GM12878 (cell line): ENCODE data around the gene ENG. TPM values are rescaled to one million over a fixed set of nuclear protein-coding genes. Genes with fewer than 3 reads are reported as not detected.

Source experiments
- ATAC-seq: fragments of 200-7000 bp; cut with Tn5 transposase; 3 replicates; pipeline ENCODE4 v1.9.1; 2020; ENCODE audit warnings: mild to moderate bottlenecking, moderate library complexity
- BruUV-seq: library from RNA; stranded (reverse); fragments of 400-500 nt; replicated peaks from 2 replicates; lab custom pipeline; 2021; lab: Mats Ljungman, UMichigan
- CTCF ChIA-PET: fragments of 300-600 bp; sonication (Branson Sonifier 250); formaldehyde crosslinking; extraction: SDS; loops from one replicate; lab custom pipeline; 2021; ENCODE audit warnings: inconsistent platforms; lab: Yijun Ruan, JAX
- POLR2A ChIA-PET: fragments of 350-600 bp; formaldehyde crosslinking; extraction: SDS; loops from one replicate; lab custom pipeline; 2021; ENCODE audit warnings: inconsistent platforms; lab: Charles Lee
- RAD21 ChIA-PET: fragments of 300-600 bp; sonication (Branson Sonifier 250); formaldehyde crosslinking; loops from one replicate; lab custom pipeline; 2023; ENCODE audit warnings: antibody characterized with exemption; ENCODE audit not compliant: unreplicated experiment; lab: Charles Lee
- SMC1A ChIA-PET: fragments of 300-600 bp; sonication (Branson Sonifier 250); formaldehyde crosslinking; loops from one replicate; lab custom pipeline; 2023; ENCODE audit not compliant: unreplicated experiment, uncharacterized antibody; lab: Charles Lee
- DNase-seq: peaks from one replicate; pipeline ENCODE4 v3.0.0-alpha.2; 2011; ENCODE audit warnings: low read depth, low spot score
- FAIRE-seq: peaks from 3 replicates; lab custom pipeline; 2011; peaks lifted over from hg19 to GRCh38; lab: Jason Lieb, UNC
- H2AFZ ChIP-seq: 2 replicates; pipeline ENCODE4 v1.6.0; 2011; ENCODE audit warnings: low read depth, low read length, control low read depth; ENCODE audit not compliant: control insufficient read depth
- H3K27ac ChIP-seq: 2 replicates; pipeline ENCODE4 v1.5.1; 2011; ENCODE audit warnings: control low read depth; ENCODE audit not compliant: control insufficient read depth, insufficient read depth
- H3K27me3 ChIP-seq, 2 experiments: replicated peaks in 1 of 2; 2 replicates each; pipeline versions ENCODE4 v1.6.0 to v1.6.1; 2011; ENCODE audit warnings: low read length in 1 of 2; ENCODE audit not compliant: control insufficient read depth in 2 of 2, insufficient read depth in 2 of 2
- H3K36me3 ChIP-seq, 2 experiments: 2 replicates each; pipeline ENCODE4 v1.5.1; 2011; ENCODE audit warnings: low read length in 1 of 2; ENCODE audit not compliant: control insufficient read depth in 2 of 2, insufficient read depth in 2 of 2
- H3K4me1 ChIP-seq: 2 replicates; pipeline ENCODE4 v1.6.1; 2011; ENCODE audit warnings: mild to moderate bottlenecking, low read length, moderate library complexity, mixed read lengths; ENCODE audit not compliant: control insufficient read depth, insufficient read depth
- H3K4me2 ChIP-seq: 2 replicates; pipeline ENCODE4 v1.6.0; 2011; ENCODE audit warnings: control low read depth; ENCODE audit not compliant: control insufficient read depth, insufficient read depth
- H3K4me3 ChIP-seq: fragments of 200-600 bp; sonication (generic); 2 replicates; pipeline ENCODE4 v1.5.1; 2016
- H3K79me2 ChIP-seq: 2 replicates; pipeline ENCODE4 v1.6.0; 2011; ENCODE audit warnings: low read length; ENCODE audit not compliant: control insufficient read depth, insufficient read depth
- H3K9ac ChIP-seq: 2 replicates; pipeline ENCODE4 v1.8.0; 2011; ENCODE audit warnings: low read length, control low read depth, mixed read lengths; ENCODE audit not compliant: control insufficient read depth, insufficient read depth
- H3K9me3 ChIP-seq: replicated peaks from 3 replicates; pipeline ENCODE4 v1.5.1; 2011; ENCODE audit warnings: mild to moderate bottlenecking, low read length; ENCODE audit not compliant: control insufficient read depth, insufficient read depth
- H4K20me1 ChIP-seq: 2 replicates; pipeline ENCODE4 v1.6.0; 2011; ENCODE audit not compliant: control insufficient read depth, insufficient read depth
- GABPA ChIP-seq: IDR thresholded peaks from 2 replicates; pipeline ENCODE4 v1.6.1; 2014; ENCODE audit warnings: antibody characterized with exemption, low read depth, mild to moderate bottlenecking, inconsistent platforms
- MTA2 ChIP-seq: fragments of 450-650 bp; IDR thresholded peaks from 2 replicates; pipeline ENCODE4 v1.6.1; 2016; ENCODE audit warnings: low read depth, mild to moderate bottlenecking, moderate library complexity
- PRDM15 ChIP-seq: fragments of 450-650 bp; formaldehyde crosslinking; IDR thresholded peaks from 2 replicates; pipeline ENCODE4 v1.4.0; 2020; ENCODE audit warnings: mild to moderate bottlenecking, moderate library complexity
- RAD21 ChIP-seq: IDR thresholded peaks from 2 replicates; pipeline ENCODE4 v1.6.1; 2011; ENCODE audit warnings: mild to moderate bottlenecking, low read depth, low read length, moderate library complexity; ENCODE audit not compliant: insufficient read depth
- WGBS: methylation state at CpG from one replicate; pipeline ENCODE4 v1.1.6; 2016; ENCODE audit warnings: low lambda C conversion rate; ENCODE audit not compliant: insufficient replicate concordance, insufficient coverage; ENCODE audit errors: missing lambda C conversion rate; 5-methylcytosine and 5-hydroxymethylcytosine counted together
- in situ Hi-C: fragments of 300-500 bp; cut with MboI; formaldehyde crosslinking; loops from 9 replicates; pipeline ENCODE4 v1.14.3; 2018; ENCODE audit warnings: mixed read lengths
- intact Hi-C: fragments of 100-400 bp; cut with micrococcal nuclease; formaldehyde crosslinking; loops from one replicate; pipeline ENCODE4 v1.14.2; 2022; ENCODE audit not compliant: unreplicated experiment
- polyA plus RNA-seq, 11 experiments: library from polyadenylated mRNA; depleted of rRNA in 4 of 11; unstranded in 6 of 11; stranded (reverse) in 5 of 11; fragments of >200 nt; fragmentation: Nextera tagmentation in 4 of 11; fragmentation: Illumina TruSeq in 1 of 11; extraction: Ambion mirVana in 4 of 11; extraction: Trizol in 1 of 11; gene quantifications; 1 replicate in 1 of 11; 2 replicates in 10 of 11; pipeline versions ENCODE4 v1.2.1 to v1.2.3, GENCODE V29; 2011 to 2016; ENCODE audit warnings: inconsistent platforms in 2 of 11, missing spikeins in 2 of 11, low read depth in 1 of 11
- total RNA-seq, 4 experiments: library from RNA; depleted of rRNA in 3 of 4; stranded (reverse); fragments of >200 nt in 3 of 4; fragmentation: Illumina TruSeq in 1 of 4; extraction: Trizol in 1 of 4; gene quantifications; 2 replicates each; pipeline versions ENCODE4 v1.2.1 to v1.2.3, GENCODE V29; 2013 to 2021
- TF ChIP-seq, protein P1 (sequence below): fragments of 450-650 bp; IDR thresholded peaks from 2 replicates; pipeline ENCODE4 v1.6.1; 2017; ENCODE audit warnings: mild to moderate bottlenecking

ENG gene
- total and polyA plus RNA-seq, 10 of the 15 experiments (the other 5 are each of a cell fraction or from before 2014, with no cell fraction given): 0.14 to 10.1 (median 2.0) TPM

DNA sequence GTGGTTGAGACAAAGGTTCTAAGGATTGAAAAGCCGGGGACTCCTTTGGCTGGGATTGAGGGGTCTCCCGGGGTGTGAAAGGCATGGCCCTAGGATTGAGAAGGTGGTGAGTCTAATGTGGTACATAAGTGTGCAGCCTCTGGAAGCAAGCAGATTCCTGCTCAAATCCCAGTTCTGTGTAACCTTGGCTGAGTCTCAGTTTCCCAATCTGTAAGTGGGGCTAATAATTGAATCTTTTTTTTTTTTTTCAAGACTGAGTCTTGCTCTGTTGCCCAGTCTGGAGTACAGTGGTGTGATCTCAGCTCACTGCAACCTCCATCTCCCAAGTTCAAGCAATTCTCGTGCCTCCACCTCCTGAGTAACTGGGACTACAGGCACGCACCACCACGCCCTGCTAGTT lies 81.9 kb downstream of the ENG start:
- in situ Hi-C loops: no loop called here
- ChIA-PET POLR2A (interaction anchor here (0.6 kb wide), 2 partner anchors 31 to 176 kb away, joined by 3 to 6 read pairs; no protein-coding TSS in a partner anchor), CTCF (interaction anchor here (1.2 to 9.2 kb wide), 3 partner anchors 11 to 38 kb away, joined by 3 to 75 read pairs (median 19); partner anchors contain the start of genes CDK9 and TOR2A), SMC1A (no interaction called here), RAD21 (interaction anchor here (1.0 to 7.6 kb wide), 3 partner anchors 11 to 38 kb away, joined by 4 to 61 read pairs (median 23); partner anchors contain the start of genes CDK9 and TOR2A)
- TF ChIP-seq PRDM15 (no peak), RAD21 (no peak), GABPA (no peak), MTA2 (no peak)
- TF ChIP-seq, protein P1, sequence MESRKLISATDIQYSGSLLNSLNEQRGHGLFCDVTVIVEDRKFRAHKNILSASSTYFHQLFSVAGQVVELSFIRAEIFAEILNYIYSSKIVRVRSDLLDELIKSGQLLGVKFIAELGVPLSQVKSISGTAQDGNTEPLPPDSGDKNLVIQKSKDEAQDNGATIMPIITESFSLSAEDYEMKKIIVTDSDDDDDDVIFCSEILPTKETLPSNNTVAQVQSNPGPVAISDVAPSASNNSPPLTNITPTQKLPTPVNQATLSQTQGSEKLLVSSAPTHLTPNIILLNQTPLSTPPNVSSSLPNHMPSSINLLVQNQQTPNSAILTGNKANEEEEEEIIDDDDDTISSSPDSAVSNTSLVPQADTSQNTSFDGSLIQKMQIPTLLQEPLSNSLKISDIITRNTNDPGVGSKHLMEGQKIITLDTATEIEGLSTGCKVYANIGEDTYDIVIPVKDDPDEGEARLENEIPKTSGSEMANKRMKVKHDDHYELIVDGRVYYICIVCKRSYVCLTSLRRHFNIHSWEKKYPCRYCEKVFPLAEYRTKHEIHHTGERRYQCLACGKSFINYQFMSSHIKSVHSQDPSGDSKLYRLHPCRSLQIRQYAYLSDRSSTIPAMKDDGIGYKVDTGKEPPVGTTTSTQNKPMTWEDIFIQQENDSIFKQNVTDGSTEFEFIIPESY: no peak
- H4K20me1 ChIP-seq: peaks cover 3% of the 10 kb centered on the region; the same call in 1 of the 2 replicates
- FAIRE-seq: no peak
- no peak overlapping the region for H2AFZ ChIP-seq
- DNase-seq: no peak
- peaks cover 0 to 18% of the 10 kb centered on the region in 2 experiments; a peak in 2 of 4 replicates for H3K36me3 ChIP-seq
- no peak for ATAC-seq
- H3K79me2 ChIP-seq: peaks cover 31% of the 10 kb centered on the region
- intact Hi-C loops: no loop called here
- H3K27ac ChIP-seq: no peak overlapping the region
- no peak overlapping the region for H3K9ac ChIP-seq
- BruUV-seq: no TSS peak
- H3K4me1 ChIP-seq: peaks cover 20% of the 10 kb centered on the region
- no peak overlapping the region for H3K4me2 ChIP-seq
- WGBS: 89% methylated on average over 5 of the region's 5 CpGs
- no peak overlapping the region for H3K4me3 ChIP-seq
- no peaks in the 10 kb centered on the region for H3K27me3 ChIP-seq
- no peaks in the 10 kb centered on the region for H3K9me3 ChIP-seq
